PFSK-1 (cell line): ENCODE measurements around the gene TRIM25.

Experiments
- FOXP2 ChIP-seq: optimal IDR thresholded peaks from 2 replicates; pipeline ENCODE3; 2011; ENCODE audit warnings: borderline replicate concordance, control low read depth, inconsistent platforms; ENCODE audit not compliant: insufficient read depth; ENCODE audit errors: extremely low read length, extremely low read depth
- POLR2AphosphoS5 ChIP-seq: IDR thresholded peaks from 2 replicates; pipeline ENCODE4 v1.6.1; 2012; ENCODE audit warnings: low read depth, mild to moderate bottlenecking, control low read depth, low read length, moderate library complexity
- SIN3A ChIP-seq: IDR thresholded peaks from 2 replicates; pipeline ENCODE4 v1.6.1; 2012; ENCODE audit warnings: mild to moderate bottlenecking, low read length, moderate library complexity, borderline replicate concordance; ENCODE audit not compliant: insufficient read depth
- TAF1 ChIP-seq: IDR thresholded peaks from 2 replicates; pipeline ENCODE4 v1.6.1; 2012; ENCODE audit warnings: low read length, control low read depth, borderline replicate concordance; ENCODE audit not compliant: insufficient read depth
- TF ChIP-seq, protein P1 (sequence below), 2 experiments: IDR thresholded peaks; 2 replicates each; pipeline versions ENCODE4 v1.6.1 to v1.8.0; 2011 to 2012; ENCODE audit warnings: low read depth in 2 of 2, low read length in 2 of 2, control low read depth in 1 of 2, inconsistent platforms in 1 of 2, mild to moderate bottlenecking in 1 of 2, moderate library complexity in 1 of 2; ENCODE audit not compliant: insufficient read depth in 1 of 2

The TRIM25 gene

DNA sequence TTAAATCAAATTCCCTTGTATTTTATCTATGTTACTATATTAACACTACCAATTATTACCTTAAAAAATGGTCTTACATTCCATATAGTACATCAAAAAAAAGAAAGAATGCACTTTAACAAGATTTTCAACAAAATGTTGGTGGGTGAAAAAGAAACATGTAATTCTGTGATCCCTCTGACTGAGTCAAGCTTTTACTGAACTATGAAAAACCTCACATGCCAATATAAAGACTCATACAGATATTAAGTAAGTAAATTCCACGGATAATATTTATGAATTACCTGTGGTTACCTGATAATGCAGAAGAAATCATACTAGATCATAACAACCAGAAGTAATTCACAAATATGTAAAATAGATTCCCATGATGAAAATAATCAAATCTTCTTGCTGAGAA lies 34.6 kb upstream of the TRIM25 start:
- no peak for TF ChIP-seq SIN3A
- TF ChIP-seq, protein P1, sequence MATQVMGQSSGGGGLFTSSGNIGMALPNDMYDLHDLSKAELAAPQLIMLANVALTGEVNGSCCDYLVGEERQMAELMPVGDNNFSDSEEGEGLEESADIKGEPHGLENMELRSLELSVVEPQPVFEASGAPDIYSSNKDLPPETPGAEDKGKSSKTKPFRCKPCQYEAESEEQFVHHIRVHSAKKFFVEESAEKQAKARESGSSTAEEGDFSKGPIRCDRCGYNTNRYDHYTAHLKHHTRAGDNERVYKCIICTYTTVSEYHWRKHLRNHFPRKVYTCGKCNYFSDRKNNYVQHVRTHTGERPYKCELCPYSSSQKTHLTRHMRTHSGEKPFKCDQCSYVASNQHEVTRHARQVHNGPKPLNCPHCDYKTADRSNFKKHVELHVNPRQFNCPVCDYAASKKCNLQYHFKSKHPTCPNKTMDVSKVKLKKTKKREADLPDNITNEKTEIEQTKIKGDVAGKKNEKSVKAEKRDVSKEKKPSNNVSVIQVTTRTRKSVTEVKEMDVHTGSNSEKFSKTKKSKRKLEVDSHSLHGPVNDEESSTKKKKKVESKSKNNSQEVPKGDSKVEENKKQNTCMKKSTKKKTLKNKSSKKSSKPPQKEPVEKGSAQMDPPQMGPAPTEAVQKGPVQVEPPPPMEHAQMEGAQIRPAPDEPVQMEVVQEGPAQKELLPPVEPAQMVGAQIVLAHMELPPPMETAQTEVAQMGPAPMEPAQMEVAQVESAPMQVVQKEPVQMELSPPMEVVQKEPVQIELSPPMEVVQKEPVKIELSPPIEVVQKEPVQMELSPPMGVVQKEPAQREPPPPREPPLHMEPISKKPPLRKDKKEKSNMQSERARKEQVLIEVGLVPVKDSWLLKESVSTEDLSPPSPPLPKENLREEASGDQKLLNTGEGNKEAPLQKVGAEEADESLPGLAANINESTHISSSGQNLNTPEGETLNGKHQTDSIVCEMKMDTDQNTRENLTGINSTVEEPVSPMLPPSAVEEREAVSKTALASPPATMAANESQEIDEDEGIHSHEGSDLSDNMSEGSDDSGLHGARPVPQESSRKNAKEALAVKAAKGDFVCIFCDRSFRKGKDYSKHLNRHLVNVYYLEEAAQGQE (IDR thresholded peaks at IDR 0.05; ENCODE audit: insufficient read depth in 1 of 2, low read depth in 2 of 2, low read length in 2 of 2), result no peak
- TF ChIP-seq TAF1, result no peak
- no peak for TF ChIP-seq POLR2AphosphoS5
- TF ChIP-seq FOXP2, result no peak

DNA sequence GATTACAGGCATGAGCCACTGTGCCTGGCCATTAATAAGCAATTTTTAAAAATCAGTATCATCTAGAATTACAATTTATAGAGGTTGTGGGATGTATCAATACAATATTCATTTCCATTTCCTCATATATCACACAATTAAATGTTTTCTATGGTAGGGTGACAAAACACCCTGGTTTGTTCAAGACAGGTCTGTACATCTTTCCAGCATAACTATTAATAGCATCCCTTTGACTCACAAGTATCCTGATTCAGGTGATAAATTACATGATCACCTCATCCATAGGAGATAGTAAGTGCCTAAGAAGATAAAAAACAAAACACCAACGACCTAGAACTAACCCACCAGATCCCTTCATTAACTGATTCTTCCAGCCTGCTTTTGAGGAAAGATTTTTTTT lies 33.9 kb upstream of the TRIM25 start:
- TF ChIP-seq SIN3A (no peak), POLR2AphosphoS5 (no peak), FOXP2 (no peak), TAF1 (no peak)
- TF ChIP-seq, protein P1 (IDR thresholded peaks at IDR 0.05; ENCODE audit: insufficient read depth in 1 of 2, low read depth in 2 of 2, low read length in 2 of 2), result no peak

DNA sequence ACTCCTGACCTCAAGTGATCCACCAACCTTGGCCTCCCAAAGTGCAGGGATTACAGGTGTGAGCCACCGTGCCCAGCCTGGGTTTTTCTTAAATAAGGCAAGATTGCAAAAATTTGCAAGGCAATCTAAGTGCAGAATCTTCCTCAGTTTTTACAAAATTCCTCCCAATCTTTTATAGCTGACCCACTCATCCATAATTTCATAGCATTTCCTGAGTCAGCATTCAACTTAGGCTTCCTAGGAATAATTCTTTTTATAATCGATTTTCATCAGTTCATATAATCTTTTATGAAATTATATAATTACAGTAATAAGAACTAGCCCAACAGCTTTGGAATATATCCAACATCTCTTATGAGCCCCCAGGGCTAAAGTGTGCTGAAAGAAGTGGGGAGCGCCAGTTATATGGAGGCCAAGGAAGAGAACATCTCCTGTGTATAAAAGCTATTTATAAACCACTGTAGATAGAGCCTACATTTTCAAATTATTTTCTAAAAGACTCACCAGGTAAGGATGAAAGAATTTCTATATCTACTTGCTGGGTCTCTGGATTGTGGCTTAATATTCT lies 32.2 kb upstream of the TRIM25 start:
- no peak for TF ChIP-seq FOXP2
- no peak for TF ChIP-seq SIN3A
- no peak for TF ChIP-seq POLR2AphosphoS5
- TF ChIP-seq TAF1, result no peak
- TF ChIP-seq, protein P1 (IDR thresholded peaks at IDR 0.05; ENCODE audit: insufficient read depth in 1 of 2, low read depth in 2 of 2, low read length in 2 of 2), result no peak

DNA sequence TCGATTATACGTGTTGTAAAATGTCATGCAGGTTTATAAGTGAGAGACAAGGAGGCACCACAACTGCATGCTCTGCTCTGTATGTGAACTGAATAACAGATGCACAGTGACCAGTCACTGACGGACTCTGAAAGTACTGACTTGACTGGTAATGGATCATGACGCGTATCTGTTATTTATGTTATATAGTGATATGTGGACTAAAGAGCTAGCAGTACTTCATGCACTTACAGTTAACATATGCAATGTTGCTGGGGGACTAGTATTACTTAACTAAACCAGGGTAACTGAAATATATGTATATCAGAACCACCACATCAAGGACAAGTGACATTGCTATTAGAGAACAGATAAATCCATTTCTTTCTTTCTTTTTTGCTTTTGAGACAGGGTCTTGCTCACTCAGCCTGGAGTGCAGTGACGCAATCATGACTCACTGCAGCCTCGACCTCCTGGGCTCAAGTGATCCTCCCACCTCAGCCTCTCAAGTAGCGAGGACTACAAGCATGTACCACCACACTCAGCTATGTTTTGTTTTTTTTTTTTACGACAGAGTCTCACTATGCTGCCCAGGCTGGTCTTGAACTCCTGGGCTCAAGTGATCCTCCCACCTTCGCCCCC lies 29.8 kb upstream of the TRIM25 start:
- TF ChIP-seq, protein P1 (IDR thresholded peaks at IDR 0.05; ENCODE audit: insufficient read depth in 1 of 2, low read depth in 2 of 2, low read length in 2 of 2), result no peak
- TF ChIP-seq FOXP2, result no peak
- TF ChIP-seq SIN3A, result no peak
- TF ChIP-seq POLR2AphosphoS5, result no peak
- no peak for TF ChIP-seq TAF1
